Esophagus squamous epithelium (tissue), 5 donors: ENCODE results near the gene CYREN. TPM values are rescaled to one million over a fixed set of nuclear protein-coding genes. Genes with fewer than 3 reads are reported as not detected.

ENCODE experiments used
- DNase-seq: peaks from one replicate; lab custom pipeline; 2025; lab: John Stamatoyannopoulos, UW
- H3K27ac ChIP-seq, 4 donors: fragments of 200-600 bp; sonication (generic); one replicate each; pipeline ENCODE4 v1.5.1; 2016 to 2019; ENCODE audit warnings: mild to moderate bottlenecking in 1 of 4
- H3K27me3 ChIP-seq, 4 donors: fragments of 200-600 bp; sonication (generic); 1 replicate in 3 of 4; 2 replicates in 1 of 4; pipeline versions ENCODE4 v1.5.1 to v1.6.0; 2017 to 2021; ENCODE audit warnings: antibody characterized with exemption in 1 of 4
- H3K36me3 ChIP-seq, 3 donors: fragments of 200-600 bp; sonication (generic); one replicate each; pipeline ENCODE4 v1.5.1; 2016 to 2019
- H3K4me1 ChIP-seq, 3 donors: fragments of 200-600 bp; sonication (generic); one replicate each; pipeline ENCODE4 v1.5.1; 2017 to 2019
- H3K4me3 ChIP-seq, 4 donors: fragments of 200-600 bp; sonication (generic); 1 replicate in 3 of 4; 2 replicates in 1 of 4; pipeline ENCODE4 v1.5.1; 2016 to 2019; ENCODE audit warnings: mild to moderate bottlenecking in 2 of 4, moderate library complexity in 1 of 4
- H3K9me3 ChIP-seq, 3 donors: fragments of 200-600 bp; sonication (generic); one replicate each; pipeline ENCODE4 v1.5.1; 2016 to 2019
- CTCF ChIP-seq, 6 experiments: fragments of 450-650 bp in 4 of 6; fragments of 200-600 bp in 2 of 6; sonication (generic) in 2 of 6; IDR thresholded peaks; one replicate each; pipeline ENCODE4 v1.5.1; 2016 to 2019; ENCODE audit warnings: antibody characterized with exemption in 6 of 6, mild to moderate bottlenecking in 4 of 6, moderate library complexity in 4 of 6
- POLR2A ChIP-seq, 4 donors: fragments of 450-650 bp; IDR thresholded peaks; one replicate each; pipeline ENCODE4 v1.6.1; 2017; ENCODE audit warnings: antibody characterized with exemption in 4 of 4, mild to moderate bottlenecking in 4 of 4, moderate library complexity in 3 of 4
- WGBS, 2 donors: methylation state at CpG; one replicate each; pipeline ENCODE4 v1.1.5; 2018; 5-methylcytosine and 5-hydroxymethylcytosine counted together
- intact Hi-C: fragments of 100-400 bp; cut with DNase I; formaldehyde crosslinking; loops from one replicate; pipeline ENCODE4 v1.15.0; 2022
- total RNA-seq, 4 donors: library from RNA; depleted of rRNA; stranded (reverse); fragments of >200 nt; gene quantifications; one replicate each; pipeline ENCODE4 v1.1.0, GENCODE V29; 2016
- donor health status: DM: yes; HTN: yes; CAD: no.

CYREN gene
- total RNA-seq, 4 donors from 2014 or later, result 19.0 to 53.8 (median 35.4) TPM

GRCh38 chr7:135186841-135187253, 16.3 kb upstream of the CYREN start:
- WGBS, 2 donors, result 50 to 100% methylated on average over 2 of the region's 12 CpGs
- Histone ChIP-seq H3K4me3 (no peak overlapping the region), H3K9me3 (peaks cover 0 to 11% (median 9%) of the 10 kb centered on the region in 3 donors), H3K27ac (no peak overlapping the region), H3K36me3 (peaks cover 38 to 100% (median 53%) of the 10 kb centered on the region in 3 donors), H3K4me1 (peaks cover 3 to 33% (median 8%) of the 10 kb centered on the region in 3 donors), H3K27me3 (no peaks in the 10 kb centered on the region)
- no peak for TF ChIP-seq POLR2A (IDR thresholded peaks at IDR 0.05)
- TF ChIP-seq CTCF (IDR thresholded peaks at IDR 0.05), result no peak
- intact Hi-C loops, result no loop called here
- DNase-seq, result no peak

GRCh38 chr7:135186261-135186540, 15.7 kb upstream of the CYREN start:
- no peaks in the 10 kb centered on the region for H3K27me3 ChIP-seq
- H3K4me3 ChIP-seq, result no peak overlapping the region
- no peak for TF ChIP-seq POLR2A (IDR thresholded peaks at IDR 0.05)
- TF ChIP-seq CTCF (IDR thresholded peaks at IDR 0.05), result no peak
- peaks cover 3 to 28% (median 4%) of the 10 kb centered on the region in 3 donors for H3K4me1 ChIP-seq
- 69 to 89% methylated on average over 2 to 3 of the region's 3 CpGs for WGBS, 2 donors
- H3K9me3 ChIP-seq, result peaks cover 0 to 18% (median 16%) of the 10 kb centered on the region in 3 donors
- no peak for DNase-seq
- H3K36me3 ChIP-seq, result peaks cover 41 to 100% (median 53%) of the 10 kb centered on the region in 3 donors
- intact Hi-C loops, result no loop called here
- H3K27ac ChIP-seq, result no peak overlapping the region

GRCh38 chr7:135185471-135186260, 15.2 kb upstream of the CYREN start:
- Histone ChIP-seq H3K36me3 (peaks cover 41 to 100% (median 53%) of the 10 kb centered on the region in 3 donors), H3K4me1 (peaks cover 0 to 23% (median 4%) of the 10 kb centered on the region in 3 donors), H3K27me3 (no peaks in the 10 kb centered on the region), H3K4me3 (no peak overlapping the region), H3K9me3 (peaks cover 0 to 23% (median 21%) of the 10 kb centered on the region in 3 donors), H3K27ac (no peak overlapping the region)
- intact Hi-C loops, result no loop called here
- no peak for TF ChIP-seq POLR2A (IDR thresholded peaks at IDR 0.05)
- no peak for TF ChIP-seq CTCF (IDR thresholded peaks at IDR 0.05)
- no peak for DNase-seq
- 74 to 83% methylated on average over 4 to 7 of the region's 7 CpGs for WGBS, 2 donors

GRCh38 chr7:135184254-135184841, 13.8 kb upstream of the CYREN start:
- Histone ChIP-seq H3K4me1 (peaks cover 0 to 14% (median 8%) of the 10 kb centered on the region in 3 donors), H3K9me3 (peaks cover 0 to 34% (median 21%) of the 10 kb centered on the region in 3 donors), H3K36me3 (peaks cover 41 to 88% (median 53%) of the 10 kb centered on the region in 3 donors), H3K27me3 (no peaks in the 10 kb centered on the region), H3K4me3 (no peak overlapping the region), H3K27ac (no peak overlapping the region)
- TF ChIP-seq CTCF (IDR thresholded peaks at IDR 0.05), result no peak
- no peak for TF ChIP-seq POLR2A (IDR thresholded peaks at IDR 0.05)
- no peak for DNase-seq
- WGBS, 2 donors, result 94 to 97% methylated on average over 3 to 4 of the region's 5 CpGs
- intact Hi-C loops, result no loop called here

GRCh38 chr7:135183478-135183877, 13.0 kb upstream of the CYREN start:
- Histone ChIP-seq H3K4me3 (no peak overlapping the region), H3K4me1 (peaks cover 0 to 14% (median 13%) of the 10 kb centered on the region in 3 donors), H3K27me3 (no peaks in the 10 kb centered on the region), H3K9me3 (peaks cover 0 to 34% (median 21%) of the 10 kb centered on the region in 3 donors), H3K27ac (no peak overlapping the region), H3K36me3 (peaks cover 36 to 80% (median 46%) of the 10 kb centered on the region in 3 donors)
- WGBS, 2 donors, result 82 to 91% methylated on average over 7 of the region's 7 CpGs
- DNase-seq, result no peak
- no peak for TF ChIP-seq CTCF (IDR thresholded peaks at IDR 0.05)
- TF ChIP-seq POLR2A (IDR thresholded peaks at IDR 0.05), result no peak
- intact Hi-C loops, result no loop called here
